ENCODE data around the gene ZNF500.

The ZNF500 gene

DNA sequence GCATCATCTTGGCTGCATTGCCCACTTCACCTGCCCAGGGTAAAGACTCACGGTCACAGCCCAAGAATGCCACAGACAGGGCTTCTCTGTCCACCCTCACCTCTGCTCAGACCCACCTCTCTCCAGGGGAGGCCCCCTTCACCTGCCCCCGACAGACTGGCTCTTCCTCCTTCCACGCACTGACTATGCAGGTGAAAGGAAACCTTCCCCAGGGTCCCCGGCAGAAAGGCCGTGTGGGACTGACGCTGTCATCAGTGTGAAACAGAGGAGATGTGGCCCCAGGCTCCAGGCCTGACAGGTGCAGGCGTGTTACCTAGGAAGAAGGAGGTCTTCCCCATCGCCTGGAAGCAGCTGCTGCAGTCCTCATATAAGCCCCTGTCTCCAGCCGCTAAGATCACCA, 44.8 kb upstream of the ZNF500 start:
- TF ChIP-seq POLR2AphosphoS5 (IDR thresholded peaks at IDR 0.05; ENCODE audit: low read depth, low read length) (no peak), SIN3A (IDR thresholded peaks at IDR 0.05; ENCODE audit: borderline replicate concordance, insufficient read depth, low read length) (no peak), TAF1 (IDR thresholded peaks at IDR 0.05; ENCODE audit: borderline replicate concordance, insufficient read depth, low read length) (no peak)
- TF ChIP-seq, protein P1, sequence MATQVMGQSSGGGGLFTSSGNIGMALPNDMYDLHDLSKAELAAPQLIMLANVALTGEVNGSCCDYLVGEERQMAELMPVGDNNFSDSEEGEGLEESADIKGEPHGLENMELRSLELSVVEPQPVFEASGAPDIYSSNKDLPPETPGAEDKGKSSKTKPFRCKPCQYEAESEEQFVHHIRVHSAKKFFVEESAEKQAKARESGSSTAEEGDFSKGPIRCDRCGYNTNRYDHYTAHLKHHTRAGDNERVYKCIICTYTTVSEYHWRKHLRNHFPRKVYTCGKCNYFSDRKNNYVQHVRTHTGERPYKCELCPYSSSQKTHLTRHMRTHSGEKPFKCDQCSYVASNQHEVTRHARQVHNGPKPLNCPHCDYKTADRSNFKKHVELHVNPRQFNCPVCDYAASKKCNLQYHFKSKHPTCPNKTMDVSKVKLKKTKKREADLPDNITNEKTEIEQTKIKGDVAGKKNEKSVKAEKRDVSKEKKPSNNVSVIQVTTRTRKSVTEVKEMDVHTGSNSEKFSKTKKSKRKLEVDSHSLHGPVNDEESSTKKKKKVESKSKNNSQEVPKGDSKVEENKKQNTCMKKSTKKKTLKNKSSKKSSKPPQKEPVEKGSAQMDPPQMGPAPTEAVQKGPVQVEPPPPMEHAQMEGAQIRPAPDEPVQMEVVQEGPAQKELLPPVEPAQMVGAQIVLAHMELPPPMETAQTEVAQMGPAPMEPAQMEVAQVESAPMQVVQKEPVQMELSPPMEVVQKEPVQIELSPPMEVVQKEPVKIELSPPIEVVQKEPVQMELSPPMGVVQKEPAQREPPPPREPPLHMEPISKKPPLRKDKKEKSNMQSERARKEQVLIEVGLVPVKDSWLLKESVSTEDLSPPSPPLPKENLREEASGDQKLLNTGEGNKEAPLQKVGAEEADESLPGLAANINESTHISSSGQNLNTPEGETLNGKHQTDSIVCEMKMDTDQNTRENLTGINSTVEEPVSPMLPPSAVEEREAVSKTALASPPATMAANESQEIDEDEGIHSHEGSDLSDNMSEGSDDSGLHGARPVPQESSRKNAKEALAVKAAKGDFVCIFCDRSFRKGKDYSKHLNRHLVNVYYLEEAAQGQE (IDR thresholded peaks at IDR 0.05; ENCODE audit: insufficient read depth in 1 of 2, low read depth in 2 of 2, low read length in 2 of 2) = no peak

DNA sequence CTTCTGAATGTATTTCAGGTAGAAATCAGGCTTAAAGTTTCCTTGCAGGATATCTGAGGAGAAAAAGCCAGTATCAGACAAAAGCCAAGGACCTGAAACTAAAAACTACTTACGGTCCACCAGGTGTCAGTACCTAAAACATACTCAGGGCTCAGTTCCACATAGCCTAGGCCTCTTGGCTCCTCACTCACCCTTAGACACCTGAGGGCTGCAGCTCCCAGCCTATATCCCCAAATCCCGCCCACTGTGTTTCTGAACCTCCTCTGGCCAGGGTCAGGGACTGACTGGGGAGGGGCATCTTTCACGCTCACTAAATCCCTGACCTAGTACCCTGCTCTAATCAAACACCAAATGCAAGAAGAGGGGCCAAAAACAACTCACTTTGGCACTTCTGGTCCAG, 44.3 kb upstream of the ZNF500 start:
- TF ChIP-seq POLR2AphosphoS5 (IDR thresholded peaks at IDR 0.05; ENCODE audit: low read depth, low read length) = no peak
- no peak for TF ChIP-seq TAF1 (IDR thresholded peaks at IDR 0.05; ENCODE audit: borderline replicate concordance, insufficient read depth, low read length)
- TF ChIP-seq, protein P1 (IDR thresholded peaks at IDR 0.05; ENCODE audit: insufficient read depth in 1 of 2, low read depth in 2 of 2, low read length in 2 of 2) = no peak
- no peak for TF ChIP-seq SIN3A (IDR thresholded peaks at IDR 0.05; ENCODE audit: borderline replicate concordance, insufficient read depth, low read length)
- no peak for TF ChIP-seq FOXP2 (optimal IDR thresholded peaks at IDR 0.05; ENCODE audit: borderline replicate concordance, extremely low read depth, extremely low read length, insufficient read depth)

DNA sequence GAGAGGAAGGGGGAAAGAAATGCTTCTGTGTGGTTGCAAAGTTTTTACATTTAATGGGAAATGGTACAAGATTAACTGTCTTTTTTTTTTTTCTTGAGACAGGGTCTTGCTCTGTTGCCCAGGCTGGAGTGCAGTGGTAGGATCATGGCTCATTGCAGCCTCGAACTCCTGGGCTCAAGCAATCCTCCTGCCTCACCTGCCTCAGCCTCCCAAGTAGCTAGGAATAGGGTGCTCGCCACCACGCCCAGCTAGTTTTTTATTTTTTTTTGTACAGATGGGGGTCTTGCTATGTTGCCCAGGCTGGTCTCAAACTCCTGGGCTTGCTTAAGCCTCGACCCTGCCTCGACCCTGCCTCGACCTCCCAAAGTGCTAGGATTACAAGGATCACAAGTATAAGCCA, 39.3 kb upstream of the ZNF500 start:
- TF ChIP-seq, protein P1 (IDR thresholded peaks at IDR 0.05; ENCODE audit: insufficient read depth in 1 of 2, low read depth in 2 of 2, low read length in 2 of 2) = no peak
- TF ChIP-seq POLR2AphosphoS5 (IDR thresholded peaks at IDR 0.05; ENCODE audit: low read depth, low read length) = no peak
- no peak for TF ChIP-seq TAF1 (IDR thresholded peaks at IDR 0.05; ENCODE audit: borderline replicate concordance, insufficient read depth, low read length)
- no peak for TF ChIP-seq FOXP2 (optimal IDR thresholded peaks at IDR 0.05; ENCODE audit: borderline replicate concordance, extremely low read depth, extremely low read length, insufficient read depth)
- TF ChIP-seq SIN3A (IDR thresholded peaks at IDR 0.05; ENCODE audit: borderline replicate concordance, insufficient read depth, low read length) = no peak

DNA sequence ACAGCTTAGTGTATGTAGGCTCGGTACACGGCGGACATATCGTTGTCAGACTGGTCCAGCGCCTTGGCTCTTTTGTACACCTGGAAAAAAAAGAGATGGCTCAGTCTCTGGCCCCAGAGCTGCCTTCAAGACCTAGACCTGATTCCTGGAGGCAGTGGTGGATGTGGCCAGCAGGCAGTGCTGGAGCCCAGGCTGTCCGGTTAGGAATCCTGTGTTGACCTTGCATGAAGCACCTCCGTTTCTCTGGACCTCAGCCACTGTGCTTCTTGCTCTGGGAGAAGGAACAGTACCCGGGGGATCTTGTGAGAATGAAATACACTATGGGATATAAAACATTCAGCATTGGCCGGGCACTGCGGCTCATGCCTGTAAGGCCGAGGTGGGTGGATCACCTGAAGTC, 38.3 kb upstream of the ZNF500 start:
- TF ChIP-seq SIN3A (IDR thresholded peaks at IDR 0.05; ENCODE audit: borderline replicate concordance, insufficient read depth, low read length) (no peak), POLR2AphosphoS5 (IDR thresholded peaks at IDR 0.05; ENCODE audit: low read depth, low read length) (no peak), FOXP2 (optimal IDR thresholded peaks at IDR 0.05; ENCODE audit: borderline replicate concordance, extremely low read depth, extremely low read length, insufficient read depth) (no peak), TAF1 (IDR thresholded peaks at IDR 0.05; ENCODE audit: borderline replicate concordance, insufficient read depth, low read length) (no peak)
- TF ChIP-seq, protein P1 (IDR thresholded peaks at IDR 0.05; ENCODE audit: insufficient read depth in 1 of 2, low read depth in 2 of 2, low read length in 2 of 2) = no peak
